Measurements from ENCODE around the gene SLC35F1. TPM values are rescaled to one million over a fixed set of nuclear protein-coding genes. Genes with fewer than 3 reads are reported as not detected.

SLC35F1 gene
- polyA plus RNA-seq, 4 donors, result 3.6 to 3.9 (median 3.7) TPM

GRCh38 chr6:118248171-118248570 lies 341.1 kb downstream of the SLC35F1 start:
- DNase-seq (ENCODE audit: low read depth in 4 of 4, low spot score in 3 of 4), result no peak

- no peak for DNase-seq (ENCODE audit: low read depth in 4 of 4, low spot score in 3 of 4)
These were observed 342.6 kb downstream of the SLC35F1 start for GRCh38 chr6:118249680-118250079.

- no peak for DNase-seq (ENCODE audit: low read depth in 4 of 4, low spot score in 3 of 4)
These were observed 345.4 kb downstream of the SLC35F1 start for GRCh38 chr6:118252474-118252873.

- DNase-seq (ENCODE audit: low read depth in 4 of 4, low spot score in 3 of 4), result no peak
These were observed 346.7 kb downstream of the SLC35F1 start for GRCh38 chr6:118253741-118254140.

GRCh38 chr6:118260833-118261232 lies 353.8 kb downstream of the SLC35F1 start:
- DNase-seq (ENCODE audit: low read depth in 4 of 4, low spot score in 3 of 4), result no peak

GRCh38 chr6:118263921-118264486 lies 356.9 kb downstream of the SLC35F1 start:
- peak in 2 of 4 donors; percentile 25 to 33 for DNase-seq (ENCODE audit: low read depth in 4 of 4, low spot score in 3 of 4)

GRCh38 chr6:118269659-118270058 lies 362.6 kb downstream of the SLC35F1 start:
- DNase-seq (ENCODE audit: low read depth in 4 of 4, low spot score in 3 of 4), result no peak

- DNase-seq (ENCODE audit: low read depth in 4 of 4, low spot score in 3 of 4), result no peak
These were observed 370.6 kb downstream of the SLC35F1 start for GRCh38 chr6:118277631-118278030.

GRCh38 chr6:118280210-118280609 lies 373.1 kb downstream of the SLC35F1 start:
- DNase-seq (ENCODE audit: low read depth in 4 of 4, low spot score in 3 of 4), result no peak

- no peak for DNase-seq (ENCODE audit: low read depth in 4 of 4, low spot score in 3 of 4)
These were observed 374.2 kb downstream of the SLC35F1 start for GRCh38 chr6:118281291-118281690.

- peak in 1 of 4 donors; percentile 46 for DNase-seq (ENCODE audit: low read depth in 4 of 4, low spot score in 3 of 4)
These were observed 376.7 kb downstream of the SLC35F1 start for GRCh38 chr6:118283766-118284165.

- no peak for DNase-seq (ENCODE audit: low read depth in 4 of 4, low spot score in 3 of 4)
These were observed 377.8 kb downstream of the SLC35F1 start for GRCh38 chr6:118284736-118285360.

- no peak for DNase-seq (ENCODE audit: low read depth in 4 of 4, low spot score in 3 of 4)
These were observed 378.7 kb downstream of the SLC35F1 start for GRCh38 chr6:118285791-118286190.

- no peak for DNase-seq (ENCODE audit: low read depth in 4 of 4, low spot score in 3 of 4)
These were observed 381.5 kb downstream of the SLC35F1 start for GRCh38 chr6:118288355-118289124.

GRCh38 chr6:118292558-118292957 lies 385.5 kb downstream of the SLC35F1 start:
- DNase-seq (ENCODE audit: low read depth in 4 of 4, low spot score in 3 of 4), result no peak

GRCh38 chr6:118294906-118295305 lies 387.8 kb downstream of the SLC35F1 start:
- no peak for DNase-seq (ENCODE audit: low read depth in 4 of 4, low spot score in 3 of 4)

GRCh38 chr6:118295336-118295735 lies 388.3 kb downstream of the SLC35F1 start:
- no peak for DNase-seq (ENCODE audit: low read depth in 4 of 4, low spot score in 3 of 4)

- DNase-seq (ENCODE audit: low read depth in 4 of 4, low spot score in 3 of 4), result no peak
These were observed 389.3 kb downstream of the SLC35F1 start for GRCh38 chr6:118296129-118296901.

- no peak for DNase-seq (ENCODE audit: low read depth in 4 of 4, low spot score in 3 of 4)
These were observed 390.8 kb downstream of the SLC35F1 start for GRCh38 chr6:118297821-118298220.

- DNase-seq (ENCODE audit: low read depth in 4 of 4, low spot score in 3 of 4), result no peak
These were observed 391.7 kb downstream of the SLC35F1 start for GRCh38 chr6:118298476-118299427.
